GM03348 (cell line): ENCODE measurements around the gene CTDNEP1.
"Not testable (repeated sequence)": the region's sequence is repeated elsewhere in the genome, so short reads cannot be mapped to it uniquely, and the experiment has no call there.

Source experiments
- DNase-seq: peaks from one replicate; pipeline ENCODE4 v3.0.0; 2012; ENCODE audit warnings: low spot score

Gene CTDNEP1

DNA sequence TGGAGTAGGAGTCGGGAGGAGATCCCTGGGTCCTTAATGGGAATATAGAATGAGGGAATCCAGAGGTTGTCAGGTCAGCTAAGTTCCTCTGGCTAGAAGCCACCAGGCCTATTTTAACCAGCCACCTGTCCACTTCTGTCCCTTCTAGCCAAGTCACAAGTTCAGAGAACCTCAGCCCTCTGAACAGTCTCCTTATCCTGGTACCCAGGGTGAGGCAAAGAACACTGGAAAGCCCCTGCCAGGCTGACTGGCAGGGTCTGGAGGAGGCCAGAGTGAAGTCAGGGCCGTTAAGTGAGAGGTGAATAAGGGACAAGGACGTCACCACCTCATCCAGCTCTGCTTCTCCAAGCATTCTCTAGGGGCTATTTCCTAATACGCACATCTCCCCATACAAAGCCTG, 2.7 kb downstream of the CTDNEP1 start:
- no peak for DNase-seq

DNA sequence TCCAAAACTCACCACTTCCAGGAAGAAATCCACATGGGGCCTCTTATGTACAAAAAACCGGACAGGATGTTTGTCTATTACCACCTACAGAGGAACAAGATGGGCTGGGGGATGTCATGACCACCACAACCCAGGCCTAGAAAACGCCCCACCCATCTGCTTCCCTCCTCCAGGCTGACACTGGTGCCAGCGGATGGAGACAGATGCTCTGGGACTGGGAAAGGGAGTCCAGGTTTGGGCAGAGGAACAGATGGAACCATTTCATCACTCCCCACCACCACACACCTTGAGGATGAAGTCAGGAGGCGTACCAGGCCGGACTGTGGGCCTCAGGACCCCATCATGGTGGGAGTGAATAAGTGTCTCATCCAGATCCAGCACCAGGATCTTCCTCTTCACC, 4.8 kb downstream of the CTDNEP1 start:
- DNase-seq, result no peak

DNA sequence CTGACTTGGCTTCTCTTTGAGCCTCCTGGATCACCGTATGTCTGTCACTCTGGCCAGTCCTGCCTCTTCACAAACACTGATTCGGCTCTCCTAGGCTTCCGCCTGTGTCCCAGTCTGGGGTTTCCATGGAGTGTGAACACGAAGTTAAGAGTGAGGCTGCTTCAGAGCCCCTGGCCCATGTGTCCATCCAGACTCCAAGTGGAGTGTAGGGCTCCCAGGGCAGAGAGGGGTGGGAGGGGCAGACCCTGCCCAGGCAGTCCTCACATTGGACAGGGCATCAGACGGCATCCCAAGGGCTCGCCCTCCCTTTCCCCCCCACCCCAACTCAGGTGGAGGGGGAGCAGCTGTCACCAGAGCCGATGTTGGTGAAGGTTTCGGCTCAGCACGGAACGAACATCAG, 7.7 kb downstream of the CTDNEP1 start:
- DNase-seq, result not testable (repeated sequence)

DNA sequence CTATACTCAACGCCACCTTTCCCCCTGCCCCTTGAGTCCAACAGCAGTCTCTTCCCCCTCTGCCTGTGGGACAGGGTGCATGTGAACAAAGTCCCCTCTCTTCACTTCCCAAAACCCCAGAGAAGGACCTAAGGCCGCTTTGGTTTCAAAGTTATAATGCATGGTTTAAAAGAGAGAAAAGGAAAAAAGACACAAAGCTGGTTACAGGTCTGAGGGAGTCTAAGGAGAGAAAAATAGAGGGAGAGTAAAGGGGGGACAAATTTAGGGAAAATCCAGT, 8.1 kb downstream of the CTDNEP1 start:
- DNase-seq, result no peak

DNA sequence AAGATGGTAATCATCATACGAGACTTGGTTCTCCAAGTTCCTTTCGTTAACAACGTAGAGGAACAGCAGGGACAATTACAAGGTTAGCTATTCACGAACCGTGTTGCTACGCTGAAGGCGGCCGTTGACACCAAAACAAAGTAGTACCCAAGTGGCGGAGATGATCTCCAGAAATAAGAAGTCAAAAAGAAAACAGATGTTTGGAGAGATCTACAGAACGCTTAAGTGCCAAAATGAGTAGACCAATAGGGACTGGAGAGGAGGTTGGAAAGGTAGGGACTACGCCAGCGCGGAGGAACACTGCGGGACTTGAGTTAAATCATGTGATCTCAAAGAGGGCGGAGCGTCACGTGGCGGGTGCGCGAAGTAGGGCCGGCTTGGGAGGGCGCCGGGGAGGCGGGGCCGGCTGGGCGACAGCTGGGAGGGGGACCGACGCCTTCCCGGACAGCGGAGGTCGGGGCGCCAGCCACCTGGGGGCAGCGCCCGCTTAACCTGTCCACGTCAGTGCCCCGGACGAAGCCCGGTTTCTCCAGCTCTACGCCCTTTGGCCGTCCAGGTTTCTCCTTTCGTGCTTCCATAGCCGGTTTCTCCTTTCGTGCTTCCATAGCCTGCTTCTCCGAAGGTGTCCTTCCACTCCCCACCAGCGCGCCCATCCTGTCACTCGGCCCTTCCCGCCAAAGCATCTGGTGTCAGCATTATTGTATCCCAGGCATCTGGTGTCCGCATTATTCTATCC, 8.6 kb downstream of the CTDNEP1 start:
- peak; percentile 92 for DNase-seq

DNA sequence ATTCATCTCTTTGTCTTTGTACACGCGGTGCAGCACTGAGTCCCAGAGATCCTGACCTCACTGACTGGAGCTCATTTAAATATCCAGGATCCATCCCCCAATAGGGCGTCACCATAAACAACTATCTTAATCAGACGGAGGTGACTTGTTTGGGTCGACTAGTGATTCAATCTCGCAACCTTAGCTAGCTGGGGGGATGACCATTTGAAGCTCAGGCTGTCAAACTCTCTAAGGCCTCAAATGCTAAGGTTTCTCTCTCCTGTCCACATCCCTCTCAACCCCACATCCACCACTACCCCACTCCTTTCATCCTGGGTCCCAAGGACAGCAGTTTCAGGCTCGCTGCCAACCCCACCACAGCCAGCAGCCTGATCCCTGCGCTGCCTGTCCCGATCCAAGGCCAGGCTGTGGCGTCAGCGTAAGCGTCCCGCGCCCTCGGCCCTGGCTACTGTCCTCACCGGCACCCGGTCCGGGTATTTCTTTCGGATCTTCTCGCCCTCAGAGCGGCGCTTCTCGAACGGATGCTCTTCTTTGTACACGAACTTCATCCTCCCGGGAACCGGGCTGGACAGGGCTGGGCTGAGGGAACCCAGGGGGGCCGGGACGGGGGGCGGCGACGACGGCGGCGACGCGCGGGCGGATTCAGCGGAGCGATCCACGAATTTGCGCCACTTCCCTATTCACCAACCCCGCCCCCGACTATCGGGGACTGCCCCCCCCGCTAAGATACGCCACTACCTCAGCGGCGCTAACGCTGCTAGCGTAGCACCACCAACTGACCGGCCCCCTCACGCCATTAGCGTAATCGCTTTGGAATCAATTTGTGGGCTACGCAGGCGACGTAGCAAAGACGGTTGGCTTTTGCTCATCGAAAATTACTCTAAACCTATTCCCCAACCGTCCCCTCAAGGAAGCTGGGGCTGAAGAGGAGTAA, 9.5 kb downstream of the CTDNEP1 start, which contains the start of gene GABARAP:
Gene GABARAP, minus strand, starts transcription at position 667 of the 934 bp plus-strand sequence. Its CDS starts 119 bp downstream, at position 548.
- DNase-seq, result peak; percentile 92

DNA sequence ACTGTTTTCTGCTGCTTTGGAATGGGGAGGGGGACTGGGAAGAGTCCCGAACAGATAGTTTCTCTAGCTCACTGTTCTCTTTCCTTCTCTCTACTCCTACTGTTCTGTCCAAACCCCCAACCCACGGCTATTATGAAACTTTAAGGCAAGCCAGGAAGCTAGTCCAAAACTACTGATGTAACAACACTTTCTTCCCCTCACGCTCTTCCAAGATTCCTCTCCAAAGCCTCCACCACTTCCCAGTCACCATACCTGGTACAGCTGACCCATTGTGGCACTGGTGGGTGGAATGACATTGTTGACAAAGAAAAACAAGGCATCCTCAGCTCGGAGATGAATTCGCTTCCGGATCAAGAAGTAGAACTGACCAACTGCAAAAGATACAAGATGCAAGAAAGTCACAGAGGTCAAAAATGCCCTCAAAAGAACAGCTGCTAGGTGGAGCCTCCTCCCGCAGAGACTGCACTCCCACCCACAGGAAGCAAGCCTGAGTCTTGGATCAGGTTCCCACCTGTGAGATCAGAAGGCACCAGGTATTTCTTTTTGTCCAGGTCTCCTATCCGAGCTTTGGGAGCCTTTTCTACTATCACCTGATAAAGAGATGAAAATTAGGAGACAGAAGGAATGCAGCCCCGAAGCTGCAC, 10.3 kb downstream of the CTDNEP1 start:
- DNase-seq, result no peak

DNA sequence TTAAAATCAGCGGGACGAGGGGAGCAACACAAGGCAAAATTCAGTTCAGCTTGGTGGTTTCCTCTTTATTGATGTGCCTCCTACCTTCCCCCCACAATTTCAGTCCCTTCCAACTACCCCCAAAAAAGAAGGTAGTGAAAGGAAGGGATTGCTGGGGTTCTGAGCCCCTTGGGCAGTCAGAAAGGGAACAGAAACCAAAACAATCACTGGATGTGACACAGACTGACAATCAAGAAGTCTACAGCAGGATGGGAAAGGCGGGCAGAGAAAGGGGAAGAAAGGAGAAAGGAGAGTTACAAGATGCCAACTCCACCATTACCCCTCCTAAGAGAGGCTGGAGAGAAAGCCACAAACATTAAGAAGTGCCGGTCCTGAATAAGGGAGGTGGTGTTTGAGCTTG, 11.2 kb downstream of the CTDNEP1 start:
- DNase-seq, result no peak

DNA sequence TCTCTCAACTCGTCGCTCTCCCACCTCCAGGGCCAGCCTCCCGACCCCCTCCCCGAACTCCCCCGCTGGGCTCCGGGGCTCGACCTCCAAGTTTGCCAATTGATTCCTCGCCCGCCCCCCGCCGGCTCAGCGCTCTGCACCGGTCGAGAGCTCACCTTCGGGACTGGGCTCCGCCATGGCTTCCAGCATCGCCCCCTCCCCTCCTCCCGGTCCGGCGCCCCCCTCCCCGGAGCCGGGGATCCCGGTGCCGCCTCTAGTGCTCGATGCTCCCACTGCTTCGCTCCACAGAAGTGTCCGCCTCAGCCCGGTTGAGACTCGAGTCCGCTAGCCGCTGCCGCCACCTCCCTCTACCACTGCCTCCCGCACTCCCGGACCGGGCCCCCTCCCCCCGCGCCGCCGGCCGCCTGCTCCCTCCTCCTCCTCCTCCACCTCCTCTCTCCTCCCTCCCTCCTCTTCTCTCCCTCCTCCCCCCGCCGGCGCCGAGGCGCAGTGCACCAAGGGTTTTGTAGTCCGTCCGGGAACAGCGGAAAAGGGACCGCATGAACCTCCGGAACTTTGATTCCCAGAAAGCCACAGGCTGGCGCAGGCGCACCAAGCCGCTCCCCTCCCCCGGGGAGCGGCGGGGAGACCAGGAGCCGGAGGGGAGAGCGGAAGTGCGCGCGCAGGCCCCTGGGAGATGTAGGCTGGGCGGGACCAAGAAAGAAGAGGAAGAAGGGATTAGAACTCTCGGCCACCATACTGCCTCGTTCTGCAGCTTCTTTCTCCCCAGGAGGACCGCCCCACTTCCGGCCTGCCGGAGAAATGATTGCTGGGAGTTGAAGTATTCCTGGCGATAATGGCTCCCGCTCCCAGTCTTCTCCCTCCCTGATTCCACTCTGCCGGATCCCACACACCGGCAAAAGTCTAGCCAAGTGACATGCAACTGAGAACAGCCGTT, 12.2 kb downstream of the CTDNEP1 start, which contains the start of gene PHF23:
Gene PHF23, minus strand, starts transcription at position 367 of the 937 bp plus-strand sequence. Its CDS starts 178 bp downstream, at position 189.
- peak; percentile 99 for DNase-seq

DNA sequence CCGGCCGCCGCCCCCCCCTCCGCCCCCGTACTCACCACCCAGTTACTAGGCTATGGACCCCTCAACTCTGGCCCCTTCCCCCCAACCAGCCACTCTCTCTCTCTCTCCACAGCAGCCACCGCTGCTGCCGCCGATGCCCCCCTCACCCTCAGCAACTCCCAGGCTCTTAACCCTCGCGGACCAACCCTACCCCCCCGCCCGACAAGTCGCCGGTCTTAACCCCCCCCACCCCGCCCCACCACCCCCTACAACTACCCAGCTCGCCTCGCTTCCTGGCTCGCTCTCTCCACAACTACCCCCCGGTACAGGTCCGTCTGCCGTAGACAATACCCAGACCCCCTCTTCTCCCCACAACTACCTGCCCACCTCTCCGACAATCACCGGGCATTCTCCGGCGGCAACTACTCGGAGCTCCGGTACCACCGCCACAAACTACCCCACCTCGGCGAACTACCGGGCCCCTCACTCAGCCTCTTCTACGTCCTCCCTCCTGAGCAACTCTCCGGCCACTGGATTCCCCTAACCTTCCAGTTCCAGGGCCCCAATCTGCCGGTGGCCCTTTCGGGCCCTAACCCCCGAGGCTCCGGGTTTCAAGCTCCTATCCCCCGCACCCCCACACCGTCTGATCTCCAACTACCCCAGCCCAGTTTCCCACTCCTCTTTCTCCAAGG, 13.0 kb downstream of the CTDNEP1 start:
- peak; percentile 50 for DNase-seq

DNA sequence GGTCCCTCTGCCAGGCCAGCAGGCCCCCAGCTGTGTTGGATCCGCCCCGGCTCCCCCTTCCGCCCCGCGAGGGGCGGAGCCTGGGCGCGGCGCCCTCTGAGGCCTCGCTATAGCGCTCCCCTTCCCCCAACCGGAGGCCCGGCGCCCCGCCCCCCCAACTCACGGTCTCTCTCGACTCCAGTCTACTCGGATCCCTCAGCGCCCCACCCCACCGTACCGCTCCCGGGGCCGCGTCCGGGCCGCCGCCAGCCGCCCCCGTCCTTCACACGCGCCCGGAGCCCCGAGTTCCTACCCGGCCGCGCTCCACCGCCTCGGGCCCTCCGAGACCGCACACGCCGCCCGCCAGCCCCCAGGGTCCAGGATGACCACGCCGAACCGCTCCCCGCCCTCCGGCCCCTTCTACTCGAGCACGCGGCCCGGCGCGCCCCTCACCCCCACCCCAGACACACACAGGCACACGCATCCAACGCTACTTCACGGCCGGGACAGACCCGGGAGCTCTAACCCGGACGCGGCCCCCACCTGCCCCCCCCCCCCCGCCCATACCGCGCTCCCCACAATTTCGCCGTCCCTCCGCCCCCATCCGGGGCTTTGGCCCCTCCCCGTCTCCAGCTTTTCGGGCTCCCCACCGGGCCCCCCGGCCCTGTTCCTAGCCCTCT, 13.6 kb downstream of the CTDNEP1 start:
- DNase-seq, result peak; percentile 87

DNA sequence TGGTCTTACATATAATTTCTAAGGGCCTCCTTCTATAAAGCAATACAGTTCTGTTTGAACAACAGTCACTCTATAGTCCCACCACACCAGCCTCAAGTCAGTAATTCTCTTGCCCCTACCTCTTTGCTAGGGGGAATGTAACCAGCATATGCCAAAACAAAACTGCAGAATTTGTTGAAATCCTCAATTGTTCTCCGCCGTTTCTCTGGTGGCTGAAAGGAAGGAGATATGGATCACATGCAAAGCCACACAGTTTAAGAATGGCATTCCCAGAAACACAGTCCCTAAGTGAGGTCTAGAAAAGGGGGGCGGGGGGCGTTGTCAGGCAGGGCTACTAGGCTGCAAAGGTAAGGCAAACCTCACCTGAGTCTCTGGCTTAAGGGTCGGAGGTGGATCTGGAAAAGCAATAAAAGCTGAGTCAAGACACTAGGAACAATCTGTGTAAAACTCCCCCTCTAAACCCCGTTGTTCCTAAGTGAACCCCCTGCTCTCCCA, 14.2 kb downstream of the CTDNEP1 start:
- DNase-seq, result no peak

DNA sequence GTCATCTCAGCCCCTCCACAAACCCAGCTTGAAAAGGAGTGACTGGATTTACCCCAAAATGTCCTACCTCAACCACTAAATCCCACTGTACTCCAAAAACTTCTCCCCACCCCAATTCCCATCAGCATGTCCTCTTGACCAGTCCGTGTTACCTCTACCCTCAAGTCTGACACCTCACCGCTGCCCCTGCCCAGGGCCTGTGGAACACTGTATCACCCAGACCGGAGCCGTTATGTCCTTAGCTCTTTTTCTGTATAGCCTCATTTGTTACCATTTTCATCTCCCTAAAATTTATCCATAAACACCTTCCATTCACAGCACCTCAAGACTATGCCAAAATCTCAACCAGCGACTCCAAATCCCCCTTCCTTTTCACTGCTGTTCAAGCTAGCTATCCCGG, 14.7 kb downstream of the CTDNEP1 start:
- DNase-seq, result no peak

DNA sequence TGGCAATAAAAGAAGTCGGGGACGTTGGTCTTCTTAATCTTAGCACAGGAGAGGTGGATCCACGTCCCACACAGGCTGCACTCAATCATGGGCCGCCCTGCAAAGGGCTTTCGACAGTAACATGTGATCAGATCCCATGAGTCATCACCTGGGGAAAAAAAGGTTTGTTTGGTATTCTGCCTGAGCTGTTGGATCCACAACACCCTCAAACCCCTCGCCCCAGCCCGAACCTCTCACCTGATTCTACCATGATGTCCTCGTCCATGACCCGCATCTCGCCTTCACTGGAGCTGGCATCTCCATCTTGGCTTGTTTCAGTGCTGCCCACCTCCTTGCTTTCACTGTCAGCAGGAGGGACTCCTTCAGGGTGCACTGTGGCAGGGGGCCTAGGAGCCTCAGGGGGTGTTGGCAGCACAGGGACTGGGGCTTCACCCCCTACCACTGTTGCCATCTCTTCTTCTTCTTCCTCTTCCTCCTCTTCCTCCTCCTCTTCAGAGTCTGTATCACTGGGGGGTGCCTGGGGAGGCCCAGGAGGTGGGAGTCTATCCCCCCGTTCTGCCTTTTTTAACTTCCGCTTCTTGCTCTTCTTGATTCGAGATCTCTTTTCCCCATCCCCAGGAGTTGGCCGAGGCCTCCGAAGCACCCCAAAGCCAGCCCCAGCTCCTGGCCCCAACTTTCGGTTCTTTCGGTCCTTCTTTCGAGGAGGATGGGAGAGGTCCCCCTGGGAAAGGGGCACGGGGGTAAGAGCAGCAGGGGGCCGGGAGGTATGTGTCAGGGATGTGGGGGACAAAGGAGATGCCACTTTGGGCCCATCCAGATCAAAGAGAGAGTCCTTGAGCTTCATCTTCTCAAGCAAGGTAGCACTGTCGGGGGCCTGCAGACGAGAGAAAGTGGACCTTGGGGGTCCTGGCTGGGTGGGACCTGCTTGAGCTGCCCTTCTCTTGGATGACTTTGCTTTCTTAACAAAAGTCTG, 15.6 kb downstream of the CTDNEP1 start:
- no peak for DNase-seq

DNA sequence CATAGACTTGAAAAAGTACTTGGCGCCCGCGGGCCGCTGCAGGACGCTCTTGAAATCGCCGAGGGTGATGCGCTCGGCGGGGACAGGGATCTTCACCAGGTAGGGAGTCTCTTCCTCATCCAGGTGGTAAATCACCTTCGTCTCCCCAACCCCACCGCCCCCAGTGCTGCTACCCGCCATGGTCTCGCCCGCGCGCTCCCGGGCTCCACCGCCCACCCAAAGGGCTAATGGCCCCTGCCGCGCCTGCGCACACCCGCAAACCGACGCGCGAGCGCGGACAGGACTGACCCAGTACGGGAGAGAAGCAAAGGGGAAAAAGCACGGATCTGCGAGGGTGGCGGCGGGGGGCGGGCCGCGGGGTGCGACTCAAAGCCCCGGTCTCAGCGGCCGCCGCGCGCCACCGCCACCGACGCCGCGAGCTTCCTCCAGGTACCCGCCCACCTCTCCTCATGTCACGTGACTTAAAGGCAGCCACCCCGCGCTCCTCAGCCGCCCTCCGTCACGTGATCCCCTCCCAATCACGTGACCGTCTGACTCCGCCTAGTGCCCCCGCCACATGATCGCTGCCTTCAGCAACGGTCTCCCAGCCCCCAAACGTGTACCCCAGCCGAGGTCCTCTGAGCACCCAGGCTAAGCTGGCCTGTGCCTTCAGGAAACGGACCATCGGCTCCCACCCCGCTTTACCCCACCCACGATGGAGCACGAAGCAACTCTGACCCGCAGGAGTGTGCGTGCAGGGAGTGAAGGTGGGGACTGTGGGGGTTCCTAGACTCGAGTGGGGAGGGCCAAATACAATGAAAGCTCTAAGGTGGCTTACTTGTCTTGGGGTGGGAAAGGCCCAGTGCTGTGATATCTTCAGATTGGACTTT, 17.2 kb downstream of the CTDNEP1 start, which contains the start of gene DVL2:
Gene DVL2, minus strand, starts transcription at position 435 of the 869 bp plus-strand sequence. Its CDS starts 255 bp downstream, at position 180.
- peak; percentile 95 for DNase-seq

DNA sequence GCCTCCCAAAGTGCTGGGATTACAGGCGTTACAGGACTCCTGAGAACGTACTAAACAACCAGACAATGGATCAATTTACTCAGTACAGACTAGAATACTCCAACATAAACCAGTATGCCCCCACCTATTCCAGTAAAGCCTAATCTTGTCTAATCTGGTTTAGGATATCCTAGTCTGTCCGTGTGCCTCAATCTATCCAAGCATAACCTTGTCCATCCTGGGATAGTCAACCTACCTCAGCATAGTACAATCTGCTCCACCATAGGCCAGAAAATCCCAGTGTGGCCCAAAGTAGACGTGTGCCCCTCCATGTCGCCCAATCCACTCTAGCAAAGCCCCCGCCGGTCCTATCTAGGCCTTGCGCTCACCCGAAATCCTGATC, 17.8 kb downstream of the CTDNEP1 start:
- no peak for DNase-seq

DNA sequence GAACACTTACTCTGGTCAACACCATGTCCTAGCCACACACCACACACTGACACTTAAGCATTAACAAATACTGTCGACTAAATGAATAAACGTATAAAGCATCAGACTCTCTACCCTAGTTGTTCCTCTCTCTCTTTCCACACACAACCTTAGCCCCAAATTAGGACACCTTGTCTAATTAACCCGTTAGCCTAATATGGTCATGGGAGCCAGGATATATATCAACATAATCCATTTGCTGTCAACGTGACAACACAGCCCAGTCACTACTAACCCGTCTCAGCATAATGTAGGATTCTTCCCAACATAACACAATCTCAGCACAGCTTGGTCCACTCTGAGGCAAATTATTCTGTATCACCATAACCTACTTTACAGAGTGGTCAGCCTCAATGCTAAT, 19.4 kb downstream of the CTDNEP1 start:
- DNase-seq, result no peak

DNA sequence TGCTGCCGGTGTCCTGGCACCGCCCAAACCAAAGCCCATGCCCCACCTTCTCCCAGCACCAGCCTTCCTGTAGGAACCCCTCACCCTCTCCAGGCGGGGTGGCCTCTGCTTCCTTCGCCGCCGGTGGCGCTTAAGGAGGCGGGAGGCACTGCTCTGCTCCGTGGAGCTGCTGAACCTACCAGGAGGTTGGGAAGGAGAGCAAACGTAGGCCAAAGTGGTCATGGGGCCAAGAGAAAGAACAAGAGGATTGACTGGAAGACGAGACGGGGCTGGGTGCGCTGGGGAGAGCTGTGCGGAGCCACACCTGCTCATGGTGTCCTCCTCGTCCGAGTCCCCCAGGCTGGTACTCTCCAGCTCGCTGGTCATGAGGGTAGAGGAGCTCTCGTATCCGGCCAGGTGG, 22.0 kb downstream of the CTDNEP1 start:
- no peak for DNase-seq
